Tibial nerve (tissue), 4 donors: ENCODE results near the gene PLXNC1. TPM values are rescaled to one million over a fixed set of nuclear protein-coding genes. Genes with fewer than 3 reads are reported as not detected.

ENCODE experiments used
- DNase-seq, 2 donors: peaks; one replicate each; pipeline ENCODE4 v3.0.0-alpha.2; 2019; ENCODE audit warnings: low spot score in 2 of 2
- H3K27ac ChIP-seq, 4 donors: fragments of 200-600 bp; sonication (generic) in 3 of 4; one replicate each; pipeline ENCODE4 v1.5.1; 2017 to 2019; ENCODE audit warnings: mild to moderate bottlenecking in 1 of 4
- H3K27me3 ChIP-seq, 2 donors: fragments of 200-600 bp; sonication (generic) in 1 of 2; one replicate each; pipeline versions ENCODE4 v1.5.1 to v1.6.0; 2017 to 2019
- H3K36me3 ChIP-seq, 3 donors: fragments of 200-600 bp; sonication (generic); one replicate each; pipeline ENCODE4 v1.5.1; 2018 to 2019
- H3K4me1 ChIP-seq, 4 donors: fragments of 200-600 bp; sonication (generic) in 3 of 4; one replicate each; pipeline ENCODE4 v1.5.1; 2017 to 2019
- H3K4me3 ChIP-seq, 4 donors: fragments of 200-600 bp; sonication (generic) in 3 of 4; one replicate each; pipeline ENCODE4 v1.5.1; 2017 to 2019; ENCODE audit warnings: mild to moderate bottlenecking in 1 of 4, moderate library complexity in 1 of 4
- H3K9me3 ChIP-seq, 4 donors: fragments of 200-600 bp; sonication (generic) in 3 of 4; one replicate each; pipeline ENCODE4 v1.5.1; 2017 to 2019
- EP300 ChIP-seq, 2 donors: sonication (generic); formaldehyde crosslinking; IDR thresholded peaks; one replicate each; pipeline ENCODE4 v1.6.1; 2017; ENCODE audit warnings: antibody characterized with exemption in 2 of 2, mild to moderate bottlenecking in 1 of 2
- POLR2A ChIP-seq, 2 donors: fragments of 450-650 bp; IDR thresholded peaks; one replicate each; pipeline ENCODE4 v1.6.1; 2017; ENCODE audit warnings: antibody characterized with exemption in 2 of 2, mild to moderate bottlenecking in 2 of 2, moderate library complexity in 2 of 2
- WGBS, 2 donors: methylation state at CpG; one replicate each; pipeline ENCODE4 v1.1.5; 2018; 5-methylcytosine and 5-hydroxymethylcytosine counted together
- total RNA-seq, 4 donors: library from RNA; depleted of rRNA; stranded (reverse); fragments of >200 nt; gene quantifications; one replicate each; pipeline ENCODE4 v1.1.0, GENCODE V29; 2016
- TF ChIP-seq, protein P1 (sequence below), 5 experiments: fragments of 200-600 bp in 3 of 5; fragments of 450-650 bp in 2 of 5; sonication (generic) in 3 of 5; IDR thresholded peaks; one replicate each; pipeline ENCODE4 v1.5.1; 2016 to 2019; ENCODE audit warnings: antibody characterized with exemption in 5 of 5, mild to moderate bottlenecking in 3 of 5, moderate library complexity in 2 of 5

PLXNC1 gene
- total RNA-seq, 4 donors from 2014 or later: 9.0 to 20.8 (median 11.4) TPM

GRCh38 chr12:94110258-94110657 lies 38.1 kb upstream of the PLXNC1 start:
- DNase-seq: no peak
- H3K27ac ChIP-seq: no peak overlapping the region
- H3K4me1 ChIP-seq: no peaks in the 10 kb centered on the region
- 87 to 91% methylated on average over 9 of the region's 9 CpGs for WGBS, 2 donors
- H3K9me3 ChIP-seq: peaks cover 0 to 10% (median 0%) of the 10 kb centered on the region in 4 donors
- peaks cover 0 to 6% of the 10 kb centered on the region in 2 donors for H3K27me3 ChIP-seq
- no peak overlapping the region for H3K4me3 ChIP-seq
- TF ChIP-seq, protein P1, sequence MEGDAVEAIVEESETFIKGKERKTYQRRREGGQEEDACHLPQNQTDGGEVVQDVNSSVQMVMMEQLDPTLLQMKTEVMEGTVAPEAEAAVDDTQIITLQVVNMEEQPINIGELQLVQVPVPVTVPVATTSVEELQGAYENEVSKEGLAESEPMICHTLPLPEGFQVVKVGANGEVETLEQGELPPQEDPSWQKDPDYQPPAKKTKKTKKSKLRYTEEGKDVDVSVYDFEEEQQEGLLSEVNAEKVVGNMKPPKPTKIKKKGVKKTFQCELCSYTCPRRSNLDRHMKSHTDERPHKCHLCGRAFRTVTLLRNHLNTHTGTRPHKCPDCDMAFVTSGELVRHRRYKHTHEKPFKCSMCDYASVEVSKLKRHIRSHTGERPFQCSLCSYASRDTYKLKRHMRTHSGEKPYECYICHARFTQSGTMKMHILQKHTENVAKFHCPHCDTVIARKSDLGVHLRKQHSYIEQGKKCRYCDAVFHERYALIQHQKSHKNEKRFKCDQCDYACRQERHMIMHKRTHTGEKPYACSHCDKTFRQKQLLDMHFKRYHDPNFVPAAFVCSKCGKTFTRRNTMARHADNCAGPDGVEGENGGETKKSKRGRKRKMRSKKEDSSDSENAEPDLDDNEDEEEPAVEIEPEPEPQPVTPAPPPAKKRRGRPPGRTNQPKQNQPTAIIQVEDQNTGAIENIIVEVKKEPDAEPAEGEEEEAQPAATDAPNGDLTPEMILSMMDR (IDR thresholded peaks at IDR 0.05): no peak
- TF ChIP-seq EP300 (IDR thresholded peaks at IDR 0.05): no peak
- TF ChIP-seq POLR2A (IDR thresholded peaks at IDR 0.05): no peak
- no peaks in the 10 kb centered on the region for H3K36me3 ChIP-seq

GRCh38 chr12:94111302-94111701 lies 37.1 kb upstream of the PLXNC1 start:
- Histone ChIP-seq H3K9me3 (peaks cover 0 to 10% (median 0%) of the 10 kb centered on the region in 4 donors), H3K4me3 (no peak overlapping the region), H3K4me1 (no peaks in the 10 kb centered on the region), H3K27me3 (no peaks in the 10 kb centered on the region), H3K27ac (no peak overlapping the region), H3K36me3 (no peaks in the 10 kb centered on the region)
- 50 to 52% methylated on average over 2 of the region's 2 CpGs for WGBS, 2 donors
- TF ChIP-seq POLR2A (IDR thresholded peaks at IDR 0.05): no peak
- TF ChIP-seq EP300 (IDR thresholded peaks at IDR 0.05): no peak
- TF ChIP-seq, protein P1 (IDR thresholded peaks at IDR 0.05): no peak
- no peak for DNase-seq

DNA sequence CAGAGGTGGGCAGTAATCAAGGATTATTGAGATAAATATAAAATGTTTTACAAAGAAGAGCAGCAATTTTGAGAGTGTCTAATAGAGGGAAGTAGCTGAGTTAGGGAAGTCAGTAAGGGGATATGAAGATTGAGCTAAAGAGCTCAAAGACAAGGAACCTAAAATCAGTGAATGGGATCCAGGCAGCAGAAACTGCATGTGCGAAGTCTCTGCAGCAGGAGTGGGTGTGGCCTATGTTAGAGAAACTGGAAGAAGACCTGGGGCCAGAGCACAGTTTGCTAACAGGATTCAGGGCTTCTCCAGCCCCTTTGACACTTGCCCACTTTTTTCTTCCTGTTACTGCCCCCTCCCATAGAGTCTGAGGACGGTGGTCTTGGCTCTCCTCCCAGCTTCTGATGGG lies 36.3 kb upstream of the PLXNC1 start:
- Histone ChIP-seq H3K27me3 (no peaks in the 10 kb centered on the region), H3K9me3 (peaks cover 0 to 10% (median 0%) of the 10 kb centered on the region in 4 donors), H3K27ac (no peak overlapping the region), H3K4me3 (no peak overlapping the region), H3K36me3 (no peaks in the 10 kb centered on the region), H3K4me1 (no peaks in the 10 kb centered on the region)
- TF ChIP-seq, protein P1 (IDR thresholded peaks at IDR 0.05): no peak
- TF ChIP-seq EP300 (IDR thresholded peaks at IDR 0.05) (no peak), POLR2A (IDR thresholded peaks at IDR 0.05) (no peak)
- no peak for DNase-seq
- WGBS, 2 donors: 42 to 61% methylated on average over 2 of the region's 2 CpGs

GRCh38 chr12:94114166-94114565 lies 34.2 kb upstream of the PLXNC1 start:
- H3K27me3 ChIP-seq: no peaks in the 10 kb centered on the region
- no peaks in the 10 kb centered on the region for H3K4me1 ChIP-seq
- no peak overlapping the region for H3K4me3 ChIP-seq
- 90 to 95% methylated on average over 4 of the region's 4 CpGs for WGBS, 2 donors
- peaks cover 0 to 10% (median 0%) of the 10 kb centered on the region in 4 donors for H3K9me3 ChIP-seq
- H3K36me3 ChIP-seq: no peaks in the 10 kb centered on the region
- no peak overlapping the region for H3K27ac ChIP-seq
- no peak for TF ChIP-seq POLR2A (IDR thresholded peaks at IDR 0.05)
- TF ChIP-seq, protein P1 (IDR thresholded peaks at IDR 0.05): no peak
- TF ChIP-seq EP300 (IDR thresholded peaks at IDR 0.05): no peak
- no peak for DNase-seq

- no peaks in the 10 kb centered on the region for H3K4me1 ChIP-seq
- peaks cover 0 to 10% (median 0%) of the 10 kb centered on the region in 4 donors for H3K9me3 ChIP-seq
- TF ChIP-seq POLR2A (IDR thresholded peaks at IDR 0.05): no peak
- TF ChIP-seq, protein P1 (IDR thresholded peaks at IDR 0.05): no peak
- no peak for TF ChIP-seq EP300 (IDR thresholded peaks at IDR 0.05)
- no peaks in the 10 kb centered on the region for H3K36me3 ChIP-seq
- H3K4me3 ChIP-seq: no peak overlapping the region
- DNase-seq: no peak
- no peak overlapping the region for H3K27ac ChIP-seq
- WGBS, 2 donors: 90 to 93% methylated on average over 2 of the region's 2 CpGs
- no peaks in the 10 kb centered on the region for H3K27me3 ChIP-seq
These were observed 32.2 kb upstream of the PLXNC1 start for GRCh38 chr12:94116191-94116590.
